PC-3 (cell line): ENCODE results near the gene SULT1B1.

Source experiments
- EZH2 ChIP-seq: fragments of 300-600 bp; sonication (generic); IDR thresholded peaks from one replicate; pipeline ENCODE4 v1.6.1; 2017; ENCODE audit warnings: antibody characterized with exemption, mild to moderate bottlenecking, low read length; ENCODE audit not compliant: unreplicated experiment
- EZH2phosphoT487 ChIP-seq: fragments of 300-600 bp; sonication (generic); IDR thresholded peaks from 2 replicates; pipeline ENCODE4 v1.6.1; 2018; ENCODE audit warnings: mild to moderate bottlenecking, antibody characterized with exemption, low read length, borderline replicate concordance
- TF ChIP-seq, protein P1 (sequence below): fragments of 300-600 bp; sonication (generic); conservative IDR thresholded peaks from 2 replicates; pipeline ENCODE4 v1.5.1; 2017; ENCODE audit warnings: antibody characterized with exemption, low read depth, mild to moderate bottlenecking, low read length

DNA sequence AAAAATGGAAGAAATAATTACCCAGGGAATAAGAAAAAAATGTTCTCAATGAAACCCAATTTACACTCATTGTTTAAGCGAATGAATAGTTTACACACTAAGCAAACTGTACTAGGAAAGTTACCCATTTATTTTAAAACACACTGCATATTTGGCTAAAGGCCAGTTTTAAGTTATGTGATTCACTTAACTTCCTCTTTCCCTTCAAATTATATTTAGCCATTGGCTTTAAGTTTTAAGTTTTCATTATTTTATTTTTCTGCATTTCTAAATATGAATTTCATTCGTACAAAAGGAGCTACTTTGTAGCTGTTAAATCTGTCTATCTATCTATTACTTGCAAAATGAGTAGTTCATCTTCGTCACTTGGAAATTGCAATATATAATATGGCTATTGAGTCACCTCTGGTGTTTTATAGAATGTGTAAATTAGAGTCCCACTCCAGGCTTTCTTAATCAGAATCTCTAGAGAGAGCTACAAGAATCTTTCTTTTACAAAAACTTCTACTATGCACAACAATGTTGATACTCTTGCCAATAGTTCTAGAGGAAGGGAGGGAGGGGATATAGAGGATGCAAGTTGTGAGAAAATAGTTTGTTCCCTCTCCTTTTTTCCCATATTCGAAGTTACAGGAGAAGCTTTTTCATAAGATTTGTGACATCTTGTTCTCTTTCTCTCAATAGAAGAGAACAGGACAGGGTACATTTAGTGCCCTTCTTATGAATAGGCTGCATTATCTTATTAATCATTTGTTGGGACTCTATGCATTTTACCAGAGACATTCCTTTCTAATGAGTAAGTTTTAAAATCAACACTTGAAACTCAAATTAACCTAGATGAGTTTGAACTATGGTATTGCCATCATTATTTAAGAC, 41.8 kb downstream of the SULT1B1 start:
- no peak for TF ChIP-seq EZH2
- TF ChIP-seq, protein P1, sequence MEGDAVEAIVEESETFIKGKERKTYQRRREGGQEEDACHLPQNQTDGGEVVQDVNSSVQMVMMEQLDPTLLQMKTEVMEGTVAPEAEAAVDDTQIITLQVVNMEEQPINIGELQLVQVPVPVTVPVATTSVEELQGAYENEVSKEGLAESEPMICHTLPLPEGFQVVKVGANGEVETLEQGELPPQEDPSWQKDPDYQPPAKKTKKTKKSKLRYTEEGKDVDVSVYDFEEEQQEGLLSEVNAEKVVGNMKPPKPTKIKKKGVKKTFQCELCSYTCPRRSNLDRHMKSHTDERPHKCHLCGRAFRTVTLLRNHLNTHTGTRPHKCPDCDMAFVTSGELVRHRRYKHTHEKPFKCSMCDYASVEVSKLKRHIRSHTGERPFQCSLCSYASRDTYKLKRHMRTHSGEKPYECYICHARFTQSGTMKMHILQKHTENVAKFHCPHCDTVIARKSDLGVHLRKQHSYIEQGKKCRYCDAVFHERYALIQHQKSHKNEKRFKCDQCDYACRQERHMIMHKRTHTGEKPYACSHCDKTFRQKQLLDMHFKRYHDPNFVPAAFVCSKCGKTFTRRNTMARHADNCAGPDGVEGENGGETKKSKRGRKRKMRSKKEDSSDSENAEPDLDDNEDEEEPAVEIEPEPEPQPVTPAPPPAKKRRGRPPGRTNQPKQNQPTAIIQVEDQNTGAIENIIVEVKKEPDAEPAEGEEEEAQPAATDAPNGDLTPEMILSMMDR = no peak
- TF ChIP-seq EZH2phosphoT487 = no peak
